SK-N-SH (cell line): Measurements from ENCODE around the gene PEAK1. TPM values are rescaled to one million over a fixed set of nuclear protein-coding genes. Genes with fewer than 3 reads are reported as not detected.

Experiments used
- CTCF ChIA-PET: fragments of 300-600, 350-600 bp; formaldehyde crosslinking; extraction: SDS; loops from one replicate; lab custom pipeline; 2021; lab: Yijun Ruan, JAX
- POLR2A ChIA-PET: fragments of 350-600 bp; sonication (Branson Sonifier 250); formaldehyde crosslinking; extraction: SDS; loops from one replicate; lab custom pipeline; 2020; ENCODE audit warnings: antibody characterized with exemption, inconsistent platforms; lab: Yijun Ruan, JAX
- DNase-seq: peaks from one replicate; pipeline ENCODE4 v3.0.0; 2012
- H2AFZ ChIP-seq: fragments of 200-600 bp; sonication (generic); 2 replicates; pipeline ENCODE4 v1.8.1; 2016; ENCODE audit warnings: antibody characterized with exemption, mild to moderate bottlenecking, low read depth
- H3F3A ChIP-seq: fragments of 200-600 bp; sonication (generic); replicated peaks from 2 replicates; pipeline ENCODE3; 2016; ENCODE audit warnings: antibody characterized with exemption, mild to moderate bottlenecking; ENCODE audit not compliant: insufficient read depth
- H3K27ac ChIP-seq, 2 experiments: fragments of 200-500 bp in 1 of 2; fragments of 200-600 bp in 1 of 2; sonication (Bioruptor generic) in 1 of 2; sonication (generic), shearing (Covaris generic) in 1 of 2; 2 replicates each; pipeline versions ENCODE4 v1.5.1 to v1.6.1; 2014 to 2016; ENCODE audit warnings: low read depth in 2 of 2, inconsistent platforms in 1 of 2, low read length in 1 of 2, mild to moderate bottlenecking in 1 of 2, mixed read lengths in 1 of 2
- H3K27me3 ChIP-seq: fragments of 200-600 bp; sonication (generic), shearing (Covaris generic); 2 replicates; pipeline ENCODE4 v1.6.1; 2016; ENCODE audit warnings: mixed run types; ENCODE audit not compliant: insufficient read depth
- H3K36me3 ChIP-seq, 2 experiments: fragments of 200-500 bp in 1 of 2; fragments of 200-600 bp in 1 of 2; sonication (Bioruptor generic) in 1 of 2; sonication (generic) in 1 of 2; replicated peaks in 1 of 2; 2 replicates each; pipeline versions ENCODE3 to v1.5.1; 2014 to 2016; ENCODE audit warnings: low read length in 1 of 2, mild to moderate bottlenecking in 1 of 2; ENCODE audit not compliant: insufficient read depth in 2 of 2, control insufficient read depth in 1 of 2
- H3K4me1 ChIP-seq, 2 experiments: fragments of 200-500 bp in 1 of 2; fragments of 200-600 bp in 1 of 2; sonication (Bioruptor generic) in 1 of 2; sonication (generic), shearing (Covaris generic) in 1 of 2; 2 replicates each; pipeline versions ENCODE4 v1.5.1 to v1.6.1; 2014 to 2016; ENCODE audit warnings: low read depth in 1 of 2, low read length in 1 of 2, mixed run types in 1 of 2; ENCODE audit not compliant: insufficient read depth in 2 of 2, control insufficient read depth in 1 of 2
- H3K4me2 ChIP-seq: fragments of 200-600 bp; sonication (generic), shearing (Covaris generic); 2 replicates; pipeline ENCODE4 v1.6.1; 2017; ENCODE audit warnings: mixed run types
- H3K4me3 ChIP-seq, 2 experiments: fragments of 200-500 bp in 1 of 2; fragments of 200-600 bp in 1 of 2; sonication (Bioruptor generic) in 1 of 2; sonication (generic), shearing (Covaris generic) in 1 of 2; 2 replicates each; pipeline versions ENCODE4 v1.5.1 to v1.8.1; 2014 to 2016; ENCODE audit warnings: low read depth in 2 of 2, inconsistent platforms in 1 of 2, low read length in 1 of 2, mild to moderate bottlenecking in 1 of 2, mixed read lengths in 1 of 2, moderate library complexity in 1 of 2
- H3K79me2 ChIP-seq: fragments of 200-600 bp; sonication (generic); 2 replicates; pipeline ENCODE4 v1.8.1; 2017; ENCODE audit warnings: mild to moderate bottlenecking; ENCODE audit not compliant: insufficient read depth
- H3K9ac ChIP-seq: fragments of 200-600 bp; sonication (generic); 2 replicates; pipeline ENCODE4 v1.6.1; 2017; ENCODE audit warnings: mixed run types
- H3K9me2 ChIP-seq: fragments of 200-600 bp; sonication (generic); 2 replicates; pipeline ENCODE4 v1.6.1; 2017; ENCODE audit warnings: mixed run types
- H3K9me3 ChIP-seq: fragments of 200-600 bp; sonication (generic); 2 replicates; pipeline ENCODE4 v1.6.1; 2017; ENCODE audit warnings: mixed run types, mild to moderate bottlenecking, moderate library complexity
- H4K20me1 ChIP-seq: fragments of 200-600 bp; sonication (generic); 2 replicates; pipeline ENCODE4 v1.6.1; 2017; ENCODE audit warnings: mild to moderate bottlenecking, mixed run types; ENCODE audit not compliant: insufficient read depth
- CHD2 ChIP-seq: fragments of 150-350 bp; IDR thresholded peaks from 2 replicates; pipeline ENCODE4 v1.6.1; 2018; ENCODE audit warnings: low read length; ENCODE audit not compliant: partially characterized antibody
- CTCF ChIP-seq: fragments of 200-600 bp; sonication (generic); IDR thresholded peaks from 2 replicates; pipeline ENCODE4 v1.6.1; 2017; ENCODE audit warnings: antibody characterized with exemption, mild to moderate bottlenecking, moderate library complexity
- ELF1 ChIP-seq: IDR thresholded peaks from 2 replicates; pipeline ENCODE4 v1.4.0; 2012
- EP300 ChIP-seq, 2 experiments: IDR thresholded peaks; 2 replicates each; pipeline versions ENCODE4 v1.4.0 to v1.6.1; 2012; ENCODE audit warnings: borderline replicate concordance in 1 of 2, low read depth in 1 of 2, low read length in 1 of 2
- FOXJ3 ChIP-seq: sonication (generic); formaldehyde crosslinking; IDR thresholded peaks from 2 replicates; pipeline ENCODE4 v1.5.1; 2020; ENCODE audit warnings: mild to moderate bottlenecking, missing genetic modification reagents
- MAX ChIP-seq: IDR thresholded peaks from 2 replicates; pipeline ENCODE4 v1.4.0; 2012; ENCODE audit warnings: low read depth
- MEF2A ChIP-seq: IDR thresholded peaks from 2 replicates; pipeline ENCODE4 v1.4.0; 2012; ENCODE audit warnings: low read depth, borderline replicate concordance
- NRF1 ChIP-seq: IDR thresholded peaks from 2 replicates; pipeline ENCODE4 v1.6.1; 2012; ENCODE audit warnings: low read depth, mild to moderate bottlenecking, low read length
- PBX3 ChIP-seq: IDR thresholded peaks from 2 replicates; pipeline ENCODE4; 2012
- RCOR1 ChIP-seq: fragments of 150-350 bp; IDR thresholded peaks from 2 replicates; pipeline ENCODE4 v1.6.1; 2017; ENCODE audit warnings: antibody characterized with exemption, low read length
- REST ChIP-seq: IDR thresholded peaks from 2 replicates; pipeline ENCODE4 v1.6.1; 2012; ENCODE audit warnings: mild to moderate bottlenecking, low read depth, low read length, moderate library complexity
- RFX5 ChIP-seq: IDR thresholded peaks from 2 replicates; pipeline ENCODE4 v1.6.1; 2012; ENCODE audit warnings: mild to moderate bottlenecking, improper control_type of control experiment, low read length
- TAF1 ChIP-seq: IDR thresholded peaks from 2 replicates; pipeline ENCODE4 v1.6.1; 2012; ENCODE audit warnings: low read depth, mild to moderate bottlenecking, low read length, moderate library complexity, borderline replicate concordance
- TEAD4 ChIP-seq: IDR thresholded peaks from 2 replicates; pipeline ENCODE4 v1.4.0; 2012; ENCODE audit warnings: mild to moderate bottlenecking, borderline replicate concordance; ENCODE audit not compliant: insufficient read depth
- USF1 ChIP-seq: IDR thresholded peaks from 2 replicates; pipeline ENCODE4 v1.4.0; 2012; ENCODE audit warnings: low read depth, borderline replicate concordance
- USF2 ChIP-seq: fragments of 150-350 bp; IDR thresholded peaks from 2 replicates; pipeline ENCODE4 v1.6.1; 2017; ENCODE audit warnings: antibody characterized with exemption, low read length, low read depth, borderline replicate concordance
- YY1 ChIP-seq: IDR thresholded peaks from 2 replicates; pipeline ENCODE4 v1.4.0; 2012; ENCODE audit warnings: low read depth, mild to moderate bottlenecking
- WGBS: methylation state at CpG from one replicate; pipeline ENCODE4 v1.1.6; 2017; ENCODE audit warnings: low lambda C conversion rate; 5-methylcytosine and 5-hydroxymethylcytosine counted together
- polyA plus RNA-seq, 3 experiments: library from polyadenylated mRNA; depleted of rRNA; stranded (reverse); fragments of >200 nt; gene quantifications; 2 replicates each; pipeline ENCODE4 v1.2.3, GENCODE V29; 2012

Gene PEAK1
- polyA plus RNA-seq, 1 of the 3 experiments (the other 2 are of a cell fraction) = 9.0 TPM

GRCh38 chr15:77426871-77427270, 7.0 kb upstream of the PEAK1 start:
- ChIA-PET POLR2A (no interaction called here), CTCF (no interaction called here)
- Histone ChIP-seq H3K9me2 (no peaks in the 10 kb centered on the region), H3K36me3 (peaks cover 3 to 13% of the 10 kb centered on the region in 2 experiments), H3K4me2 (no peak overlapping the region), H3K4me1 (peaks cover 0 to 18% of the 10 kb centered on the region in 2 experiments; a peak in 2 of 4 replicates), H3K79me2 (peaks cover 86% of the 10 kb centered on the region), H2AFZ (no peak overlapping the region), H3K4me3 (no peak overlapping the region), H3K27ac (no peak overlapping the region), H4K20me1 (peaks cover 27% of the 10 kb centered on the region), H3K27me3 (no peaks in the 10 kb centered on the region), H3K9me3 (no peaks in the 10 kb centered on the region), H3F3A (no peaks in the 10 kb centered on the region), H3K9ac (no peak overlapping the region)
- TF ChIP-seq RCOR1 = no peak
- TF ChIP-seq TEAD4 = no peak
- TF ChIP-seq MAX = no peak
- TF ChIP-seq ELF1 = no peak
- TF ChIP-seq NRF1 = no peak
- TF ChIP-seq CTCF = no peak
- 95% methylated on average over 1 of the region's 1 CpG for WGBS
- DNase-seq = no peak

GRCh38 chr15:77426377-77426776, 6.5 kb upstream of the PEAK1 start:
- CTCF ChIA-PET = interaction anchor here (1.2 kb wide), 1 partner anchor 71 kb away, joined by 4 read pairs; no protein-coding TSS in a partner anchor
- WGBS = 100% methylated on average over 1 of the region's 1 CpG
- DNase-seq = no peak

More at GRCh38 chr15:77426377-77426776, 6.5 kb upstream of the PEAK1 start:
- no peak overlapping the region for H3K27ac ChIP-seq
- TF ChIP-seq RFX5 (no peak), RCOR1 (no peak), PBX3 (no peak), CHD2 (no peak), EP300 (IDR thresholded peaks at IDR 0.05; ENCODE audit: borderline replicate concordance in 1 of 2, low read depth in 1 of 2, low read length in 1 of 2) (no peak), ELF1 (no peak), REST (no peak), USF2 (no peak), TEAD4 (no peak), USF1 (no peak), YY1 (no peak), MEF2A (no peak), TAF1 (no peak), FOXJ3 (CRISPR knock-in tag) (no peak)
- TF ChIP-seq, all 33 proteins: peak for 0
- H3K4me2 ChIP-seq = no peak overlapping the region
- H3K4me3 ChIP-seq = no peak overlapping the region
- no peaks in the 10 kb centered on the region for H3K9me3 ChIP-seq
- peaks cover 0 to 21% of the 10 kb centered on the region in 2 experiments; a peak in 2 of 4 replicates for H3K4me1 ChIP-seq
- H3K27me3 ChIP-seq = no peaks in the 10 kb centered on the region
- H4K20me1 ChIP-seq = peaks cover 25% of the 10 kb centered on the region
- peaks cover 86% of the 10 kb centered on the region for H3K79me2 ChIP-seq
- H3F3A ChIP-seq = no peaks in the 10 kb centered on the region
- no peak overlapping the region for H3K9ac ChIP-seq
- peaks cover 3 to 13% of the 10 kb centered on the region in 2 experiments for H3K36me3 ChIP-seq
- no peak overlapping the region for H2AFZ ChIP-seq
- POLR2A ChIA-PET = no interaction called here
- H3K9me2 ChIP-seq = no peaks in the 10 kb centered on the region
